GM19467 (cell line): ENCODE results near the gene GKN1.
"Not testable (repeated sequence)": the region's sequence is repeated elsewhere in the genome, so short reads cannot be mapped to it uniquely, and the experiment has no call there.

Experiments
- ATAC-seq: cut with Tn5 transposase; IDR thresholded peaks from one replicate; pipeline ENCODE4 v1.9.1; 2021; ENCODE audit warnings: mild to moderate bottlenecking, moderate library complexity; ENCODE audit not compliant: unreplicated experiment

Gene GKN1

GRCh38 chr2:68974251-68974650 is at the start of gene GKN1:
TSS of gene GKN1 (plus strand) at chr2:68974636. CDS start at chr2:68974678, 42 bp downstream.
- no peak for ATAC-seq

DNA sequence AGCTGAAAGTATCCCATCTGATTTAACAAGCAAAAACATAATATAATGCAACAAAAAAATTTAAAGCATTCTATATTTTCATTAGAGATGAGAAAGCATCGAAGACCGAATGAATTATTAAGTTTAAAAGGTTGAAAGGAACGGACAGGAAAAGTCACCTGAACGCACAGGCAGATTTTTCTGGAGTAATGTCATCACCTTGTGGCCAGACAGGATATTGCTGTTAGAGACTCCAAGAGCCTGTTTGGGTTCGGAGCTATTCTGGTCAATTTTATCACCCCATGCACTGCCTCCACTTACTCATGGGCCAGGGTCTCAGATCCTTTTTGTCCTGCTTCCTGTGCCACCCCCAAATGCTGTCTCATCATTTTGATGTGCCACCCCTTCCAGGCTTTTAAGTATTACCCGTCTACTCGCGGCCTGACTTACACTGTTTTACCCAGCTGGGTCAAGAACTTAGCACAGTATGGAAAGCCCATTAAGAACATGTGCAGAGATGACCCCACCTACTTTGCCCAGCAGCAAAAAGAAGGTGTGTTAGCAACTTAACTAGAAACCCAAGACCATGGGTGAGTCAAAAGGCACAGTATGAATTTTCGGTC is 49.0 kb upstream of the GKN1 start:
- no peak for ATAC-seq

GRCh38 chr2:68926796-68927195 is 47.6 kb upstream of the GKN1 start:
- no peak for ATAC-seq

- ATAC-seq, result no peak
These were observed 43.2 kb upstream of the GKN1 start for GRCh38 chr2:68931149-68931711.

GRCh38 chr2:68931799-68932198 is 42.6 kb upstream of the GKN1 start:
- ATAC-seq, result no peak

GRCh38 chr2:68932402-68932801 is 42.0 kb upstream of the GKN1 start:
- ATAC-seq, result no peak

GRCh38 chr2:68934021-68934420 is 40.4 kb upstream of the GKN1 start:
- ATAC-seq, result no peak

GRCh38 chr2:68935471-68935870 is 39.0 kb upstream of the GKN1 start:
- no peak for ATAC-seq

GRCh38 chr2:68936427-68936826 is 38.0 kb upstream of the GKN1 start:
- no peak for ATAC-seq

- no peak for ATAC-seq
These were observed 37.5 kb upstream of the GKN1 start for GRCh38 chr2:68936889-68937288.

DNA sequence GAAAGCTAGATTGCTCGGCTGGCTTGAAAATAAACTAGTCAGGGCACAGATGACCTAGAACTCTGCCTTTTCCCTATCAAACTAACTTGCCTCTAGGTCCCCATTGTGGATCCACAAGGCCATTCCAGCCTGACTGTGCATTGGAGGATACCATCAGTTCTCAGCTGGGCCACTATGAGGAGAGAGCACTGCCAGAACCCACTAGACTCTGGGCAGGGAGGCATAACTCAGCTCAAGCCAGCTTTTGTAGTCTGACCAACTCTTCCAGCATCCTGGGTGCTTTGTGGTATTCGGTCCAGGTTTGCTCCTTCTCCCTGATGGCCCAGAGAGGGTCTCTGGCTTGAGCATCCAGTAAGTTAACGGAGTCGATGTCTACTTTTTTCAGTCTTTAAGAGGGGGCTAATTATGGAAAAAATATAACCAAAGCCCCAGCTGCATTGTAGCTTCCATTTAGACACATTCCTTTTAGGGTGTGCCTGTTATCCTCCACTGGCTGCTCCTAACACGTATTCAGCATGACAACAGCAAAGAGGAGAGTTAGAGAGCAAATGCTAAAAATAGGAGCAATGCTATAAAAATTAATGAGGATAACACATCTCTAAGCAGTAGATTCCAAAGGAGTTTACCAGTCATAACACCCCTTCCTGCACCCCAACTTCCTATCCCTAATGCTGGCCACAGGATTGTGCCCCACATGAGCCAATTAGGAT is 36.9 kb upstream of the GKN1 start:
- ATAC-seq, result no peak

- ATAC-seq, result no peak
These were observed 35.5 kb upstream of the GKN1 start for GRCh38 chr2:68938938-68939337.

DNA sequence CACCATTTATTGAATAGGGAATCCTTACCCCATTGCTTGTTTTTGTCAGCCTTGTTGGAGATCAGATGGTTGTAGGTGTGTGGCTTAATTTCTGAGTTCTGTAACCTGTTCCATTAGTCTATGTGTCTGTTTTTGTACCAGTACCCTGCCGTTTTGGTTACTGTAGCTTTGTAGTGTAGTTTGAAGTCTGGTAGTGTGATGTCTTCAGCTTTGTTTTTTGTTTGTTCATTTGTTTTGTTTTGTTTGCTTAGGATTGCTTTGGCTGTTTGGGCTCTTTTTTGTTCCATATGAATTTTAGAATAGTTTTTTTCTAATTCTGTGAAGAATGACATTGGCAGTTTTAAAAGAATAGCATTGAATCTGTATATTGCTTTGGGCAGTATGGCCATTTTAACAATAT is 34.5 kb upstream of the GKN1 start:
- no peak for ATAC-seq

DNA sequence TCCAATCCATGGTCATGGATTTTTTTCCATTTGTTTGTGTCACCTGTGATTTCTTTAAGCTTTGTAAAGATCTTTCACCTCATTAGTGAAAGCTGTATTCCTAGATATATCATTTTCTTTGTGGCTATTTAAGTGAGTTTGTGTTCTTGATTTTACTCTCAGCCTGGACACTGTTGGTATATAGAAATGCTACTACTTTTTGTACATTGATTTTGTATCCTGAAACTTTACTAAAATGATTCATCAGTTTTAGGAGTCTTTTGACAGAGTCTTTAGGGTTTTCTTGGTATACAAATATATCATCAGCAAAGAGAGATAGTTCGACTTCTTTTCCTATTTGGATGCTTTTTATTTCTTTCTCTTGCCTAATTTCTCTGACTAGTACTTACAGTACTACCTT is 34.1 kb upstream of the GKN1 start:
- ATAC-seq, result no peak

- ATAC-seq, result no peak
These were observed 31.6 kb upstream of the GKN1 start for GRCh38 chr2:68942827-68943226.

GRCh38 chr2:68943581-68944568 is 30.6 kb upstream of the GKN1 start:
- peak; percentile 48 for ATAC-seq

- ATAC-seq, result no peak
These were observed 28.3 kb upstream of the GKN1 start for GRCh38 chr2:68946117-68946516.

- ATAC-seq, result no peak
These were observed 25.7 kb upstream of the GKN1 start for GRCh38 chr2:68948710-68949109.

GRCh38 chr2:68951899-68952298 is 22.5 kb upstream of the GKN1 start:
- no peak for ATAC-seq

DNA sequence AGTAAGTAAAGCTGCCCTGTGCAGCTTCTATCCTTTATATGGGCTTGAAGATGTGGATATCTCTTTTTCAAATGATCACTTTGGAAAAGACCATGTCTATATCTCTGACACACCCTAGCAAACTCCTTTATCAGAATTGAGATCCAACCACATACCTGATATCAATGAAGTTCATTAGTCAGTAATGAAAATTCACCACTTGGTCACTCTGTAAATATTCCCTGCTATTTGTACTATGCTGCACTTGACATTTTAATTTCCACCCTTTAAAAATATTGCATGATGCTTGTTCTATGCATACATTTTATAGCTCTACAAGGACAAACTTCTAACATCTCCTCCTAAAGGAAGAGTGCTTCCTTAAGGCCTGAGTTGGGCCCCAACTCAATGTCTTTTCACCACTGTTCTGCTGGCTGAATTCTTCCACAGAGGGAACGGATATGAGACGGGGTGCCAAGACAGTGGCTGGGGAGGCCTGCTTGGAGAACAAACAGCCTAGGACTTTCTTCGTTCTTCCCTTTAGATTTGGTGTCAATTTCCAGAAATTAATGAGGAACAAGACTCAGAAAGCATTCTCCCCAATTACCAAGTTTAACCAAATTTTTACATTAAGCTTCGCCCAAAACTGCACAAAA is 21.4 kb upstream of the GKN1 start, which contains the start of gene GKN2:
GKN2 (minus strand) TSS at position 7 of the 635 bp plus-strand sequence. CDS start 32 bp downstream, outside the sequence.
- no peak for ATAC-seq

- ATAC-seq, result not testable (repeated sequence)
These were observed 19.0 kb upstream of the GKN1 start for GRCh38 chr2:68955432-68955831.
